Astrocyte (in vitro differentiated cells and primary cell): ENCODE measurements around the gene SRSF1.

Experiments
- EZH2 ChIP-seq: IDR thresholded peaks from 2 replicates; pipeline ENCODE4 v1.6.1; 2012; ENCODE audit warnings: mild to moderate bottlenecking, low read length, inconsistent platforms; ENCODE audit not compliant: insufficient read depth
- TF ChIP-seq, protein P1 (sequence below): IDR thresholded peaks from 2 replicates; pipeline ENCODE4 v1.5.1; 2011; ENCODE audit warnings: low read depth, mild to moderate bottlenecking, inconsistent platforms, low read length, moderate library complexity; ENCODE audit not compliant: insufficient read depth

DNA sequence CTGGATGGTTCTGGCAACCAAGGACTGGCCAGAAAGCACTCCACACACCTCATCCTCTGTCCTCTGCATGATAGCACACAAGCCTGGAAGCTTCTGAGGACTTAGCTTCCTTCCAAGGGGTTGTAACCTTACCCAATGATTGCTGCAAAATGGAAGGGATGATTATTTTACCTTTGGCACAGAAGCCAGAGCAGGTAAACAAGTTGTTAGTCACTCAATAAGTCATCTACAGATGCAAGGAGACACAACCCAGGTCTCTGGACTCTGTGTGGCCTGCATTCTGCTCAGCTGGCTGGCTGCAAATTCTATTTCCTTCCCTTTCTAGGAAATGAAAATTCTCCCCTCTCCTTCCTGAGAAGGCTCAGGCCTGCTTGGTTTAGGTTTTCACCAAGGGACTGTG is 49.4 kb upstream of the SRSF1 start:
- TF ChIP-seq, protein P1, sequence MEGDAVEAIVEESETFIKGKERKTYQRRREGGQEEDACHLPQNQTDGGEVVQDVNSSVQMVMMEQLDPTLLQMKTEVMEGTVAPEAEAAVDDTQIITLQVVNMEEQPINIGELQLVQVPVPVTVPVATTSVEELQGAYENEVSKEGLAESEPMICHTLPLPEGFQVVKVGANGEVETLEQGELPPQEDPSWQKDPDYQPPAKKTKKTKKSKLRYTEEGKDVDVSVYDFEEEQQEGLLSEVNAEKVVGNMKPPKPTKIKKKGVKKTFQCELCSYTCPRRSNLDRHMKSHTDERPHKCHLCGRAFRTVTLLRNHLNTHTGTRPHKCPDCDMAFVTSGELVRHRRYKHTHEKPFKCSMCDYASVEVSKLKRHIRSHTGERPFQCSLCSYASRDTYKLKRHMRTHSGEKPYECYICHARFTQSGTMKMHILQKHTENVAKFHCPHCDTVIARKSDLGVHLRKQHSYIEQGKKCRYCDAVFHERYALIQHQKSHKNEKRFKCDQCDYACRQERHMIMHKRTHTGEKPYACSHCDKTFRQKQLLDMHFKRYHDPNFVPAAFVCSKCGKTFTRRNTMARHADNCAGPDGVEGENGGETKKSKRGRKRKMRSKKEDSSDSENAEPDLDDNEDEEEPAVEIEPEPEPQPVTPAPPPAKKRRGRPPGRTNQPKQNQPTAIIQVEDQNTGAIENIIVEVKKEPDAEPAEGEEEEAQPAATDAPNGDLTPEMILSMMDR = no peak
- no peak for TF ChIP-seq EZH2
